ENCODE results near the gene CFAP57. TPM values are rescaled to one million over a fixed set of nuclear protein-coding genes. Genes with fewer than 3 reads are reported as not detected.
A peak's percentile ranks its signal among the peaks of the same experiment; 100 is the strongest.

Gene CFAP57
- total and polyA plus RNA-seq, 2 of the 4 experiments (the other 2 are of a cell fraction): 0.29 to 0.36 TPM

- Histone ChIP-seq H4K5ac (ENCODE audit: low read depth, low read length) (no peak overlapping the region), H3K14ac (replicated peaks; ENCODE audit: low read depth, low read length) (no peak overlapping the region), H4K91ac (ENCODE audit: insufficient read depth, low read depth, low read length) (no peak overlapping the region), H3K4me3 (ENCODE audit: insufficient read depth, low read depth, low read length) (no peak overlapping the region), H3K9me1 (ENCODE audit: insufficient read depth, low read length) (no peaks in the 10 kb centered on the region), H3K27ac (ENCODE audit: insufficient read depth, low read length) (no peak overlapping the region), H3K79me1 (ENCODE audit: low read depth in 1 of 2, low read length in 2 of 2) (no peaks in the 10 kb centered on the region), H3K27me3 (ENCODE audit: control insufficient read depth, insufficient read depth, low read length) (peaks cover 10% of the 10 kb centered on the region), H3K4me2 (ENCODE audit: low read depth, low read length) (no peak overlapping the region), H2AK5ac (ENCODE audit: low read depth, low read length) (no peak overlapping the region), H3K56ac (ENCODE audit: extremely low read depth, insufficient read depth, low read length) (no peak overlapping the region), H4K8ac (ENCODE audit: low read depth in 2 of 2, low read length in 2 of 2) (no peak overlapping the region), H3K36me3 (ENCODE audit: control insufficient read depth, insufficient read depth, low read length) (no peaks in the 10 kb centered on the region), H2BK120ac (ENCODE audit: low read depth, low read length) (no peak overlapping the region), H2AK9ac (replicated peaks; ENCODE audit: low read depth, low read length, poor library complexity) (no peak overlapping the region), H3K4ac (ENCODE audit: low read depth, low read length) (no peak overlapping the region), H4K20me1 (ENCODE audit: insufficient read depth, low read length) (no peaks in the 10 kb centered on the region), H2BK15ac (ENCODE audit: low read depth, low read length) (no peak overlapping the region), H3K18ac (ENCODE audit: low read depth, low read length) (no peak overlapping the region), H2AFZ (replicated peaks; ENCODE audit: low read length, poor library complexity) (no peak overlapping the region), H3K9me3 (ENCODE audit: control insufficient read depth, insufficient read depth, low read length) (peaks cover 4% of the 10 kb centered on the region; the same call in 1 of the 2 replicates), H2BK20ac (ENCODE audit: low read depth, low read length) (no peak overlapping the region), H3K23ac (ENCODE audit: low read depth, low read length) (no peak overlapping the region), H3K4me1 (ENCODE audit: control insufficient read depth, insufficient read depth, low read length) (no peaks in the 10 kb centered on the region), H3K9ac (ENCODE audit: low read depth, low read length) (no peak overlapping the region), H2BK5ac (ENCODE audit: low read depth, low read length, poor library complexity, severe bottlenecking) (no peak overlapping the region)
- no TSS peak for BruUV-seq (replicated peaks)
- intact Hi-C loops (cut with micrococcal nuclease): no loop called here
- WGBS, 2 experiments (ENCODE audit: extremely low coverage in 2 of 2, insufficient read length in 1 of 2): no CpG with 5 or more reads among the region's 1 CpG
- no peak for DNase-seq
- TF ChIP-seq POLR2A (IDR thresholded peaks at IDR 0.05; ENCODE audit: low read depth, low read length) (no peak), MAZ (IDR thresholded peaks at IDR 0.05; ENCODE audit: borderline replicate concordance, low read depth, low read length) (peak; percentile 82; the same call in 1 of the 2 replicates)
- dilution Hi-C loops (cut with HindIII; ENCODE audit: low sequenced_read_pairs, unreplicated experiment): no loop called here
- in situ Hi-C loops (cut with MboI; ENCODE audit: low sequenced_read_pairs): no loop called here
- CTCF ChIA-PET: no interaction called here
- peak; percentile 40; the same call in 1 of the 2 replicates for ATAC-seq (ENCODE audit: low read depth)
- POLR2A ChIA-PET (ENCODE audit: unreplicated experiment): no interaction called here
Measured at GRCh38 chr1:43134068-43134467, 38.1 kb upstream of the CFAP57 start.

Data from IMR-90 (cell line).